Fibroblast of skin of right quadriceps (primary cell): Measurements from ENCODE around the gene GNE.
A peak's percentile ranks its signal among the peaks of the same experiment; 100 is the strongest.
"Not testable (repeated sequence)": the region's sequence is repeated elsewhere in the genome, so short reads cannot be mapped to it uniquely, and the experiment has no call there.

Experiments
- DNase-seq: peaks from one replicate; pipeline ENCODE4 v3.0.0-alpha.2; 2013

GNE gene

GRCh38 chr9:36263683-36264082 is 5.4 kb upstream of the GNE start:
- no peak for DNase-seq

DNA sequence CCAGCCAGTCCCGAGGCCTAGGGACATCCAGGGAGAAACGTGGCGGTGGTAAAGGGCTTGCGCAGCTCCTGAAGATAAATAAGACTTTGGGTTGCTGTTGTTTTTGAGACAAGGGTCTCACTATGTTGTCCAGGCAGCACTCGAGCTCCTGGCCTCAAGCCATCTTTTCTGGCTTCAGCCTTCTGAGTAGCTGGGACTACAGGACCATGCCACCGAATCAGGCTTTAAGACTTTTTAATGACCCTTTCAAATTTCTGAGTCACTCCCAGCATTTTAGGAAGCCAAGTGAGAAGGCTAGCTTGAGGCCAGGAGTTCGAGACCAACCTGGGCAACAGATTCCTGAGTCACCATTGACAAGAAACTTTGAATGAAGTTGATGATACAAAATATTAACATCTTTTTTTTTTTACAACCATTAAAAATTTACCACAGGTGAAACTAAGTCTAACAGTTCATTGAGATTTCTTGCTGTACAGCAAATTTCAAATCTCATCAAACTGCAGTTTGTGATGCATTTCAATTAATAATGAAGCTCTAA is 817 bp upstream of the GNE start:
- peak; percentile 22 for DNase-seq

DNA sequence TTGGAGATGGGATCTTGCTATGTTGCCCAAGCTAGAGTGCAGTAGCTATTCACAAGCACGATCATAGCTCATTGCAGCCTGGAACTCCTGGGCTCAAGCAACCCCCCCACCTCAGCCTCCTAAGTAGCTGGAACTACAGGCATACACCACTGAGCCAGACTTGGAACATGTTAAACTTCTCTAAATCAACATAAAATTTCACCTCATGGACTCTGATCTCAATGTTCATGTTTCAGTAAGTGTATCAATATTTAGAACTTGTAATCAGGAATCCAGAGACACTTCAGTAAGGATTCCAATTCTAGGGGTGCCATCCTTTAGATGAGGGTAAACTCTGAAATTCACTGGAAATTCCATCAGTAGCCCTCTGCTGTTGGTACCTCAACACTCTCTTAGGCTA is 6.8 kb downstream of the GNE start:
- DNase-seq: no peak

DNA sequence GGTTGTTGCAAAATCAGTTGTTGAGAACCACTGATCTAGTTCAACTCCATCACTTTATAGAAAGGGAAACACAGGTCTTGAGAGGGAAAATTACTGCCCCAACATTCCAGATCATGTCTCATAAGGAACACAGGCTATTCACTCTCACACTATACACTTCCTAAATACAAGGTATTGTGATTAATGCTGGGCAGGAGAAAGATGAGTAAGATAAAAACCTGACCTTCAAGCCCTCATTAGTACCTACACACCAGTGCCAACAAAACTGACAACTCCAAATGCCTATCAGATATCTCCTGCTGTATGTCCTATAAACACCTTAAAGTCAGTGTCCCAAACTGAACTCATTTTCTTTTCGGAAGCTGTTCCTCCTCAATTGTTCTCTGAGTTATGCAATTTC is 8.2 kb downstream of the GNE start:
- DNase-seq: no peak

GRCh38 chr9:36249189-36249588 is 9.1 kb downstream of the GNE start:
- DNase-seq: no peak

- peak; percentile 51 for DNase-seq
Observed at GRCh38 chr9:36248061-36248460, 10.2 kb downstream of the GNE start.

- no peak for DNase-seq
Observed at GRCh38 chr9:36247356-36247755, 10.9 kb downstream of the GNE start.

- DNase-seq: peak; percentile 11
Observed at GRCh38 chr9:36245906-36246305, 12.3 kb downstream of the GNE start.

DNA sequence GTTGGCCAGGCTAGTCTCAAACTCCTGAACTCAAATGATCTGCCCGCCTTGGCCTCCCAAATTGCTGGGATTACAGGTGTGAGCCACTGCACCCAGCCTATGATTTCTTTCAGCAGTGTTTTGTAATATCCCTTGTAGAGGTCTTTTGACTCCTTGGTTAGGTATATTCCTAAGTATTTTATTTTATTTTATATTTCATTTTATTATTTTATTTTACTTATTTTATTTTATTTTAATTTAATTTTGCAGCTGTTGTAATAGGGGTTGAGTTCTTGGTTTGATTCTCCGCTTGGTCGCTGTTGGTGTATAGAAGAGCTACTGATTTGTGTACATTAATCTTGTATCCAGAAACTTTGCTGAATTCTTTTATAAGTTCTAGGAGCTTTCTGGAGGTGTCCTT is 18.6 kb downstream of the GNE start:
- not testable (repeated sequence) for DNase-seq

- not testable (repeated sequence) for DNase-seq
Observed at GRCh38 chr9:36239205-36239604, 19.0 kb downstream of the GNE start.

DNA sequence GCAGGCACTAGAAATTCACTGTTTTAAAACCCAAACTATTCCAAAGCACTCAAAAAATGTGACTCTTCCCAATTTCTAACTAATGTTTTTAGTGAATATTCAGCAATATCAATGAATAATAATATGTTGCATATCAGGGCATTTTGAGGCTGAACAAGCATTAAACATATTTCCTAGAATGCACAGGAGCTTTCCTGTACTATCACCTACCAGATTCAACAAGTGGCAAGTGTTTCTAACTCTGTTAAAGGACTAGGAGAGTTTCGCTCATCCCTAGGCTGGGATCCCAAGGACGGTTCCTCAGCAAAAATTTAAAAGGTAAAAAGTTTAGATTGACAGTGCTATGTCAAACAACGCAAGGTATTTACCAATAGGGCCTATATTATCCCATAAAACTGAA is 21.0 kb downstream of the GNE start:
- no peak for DNase-seq

DNA sequence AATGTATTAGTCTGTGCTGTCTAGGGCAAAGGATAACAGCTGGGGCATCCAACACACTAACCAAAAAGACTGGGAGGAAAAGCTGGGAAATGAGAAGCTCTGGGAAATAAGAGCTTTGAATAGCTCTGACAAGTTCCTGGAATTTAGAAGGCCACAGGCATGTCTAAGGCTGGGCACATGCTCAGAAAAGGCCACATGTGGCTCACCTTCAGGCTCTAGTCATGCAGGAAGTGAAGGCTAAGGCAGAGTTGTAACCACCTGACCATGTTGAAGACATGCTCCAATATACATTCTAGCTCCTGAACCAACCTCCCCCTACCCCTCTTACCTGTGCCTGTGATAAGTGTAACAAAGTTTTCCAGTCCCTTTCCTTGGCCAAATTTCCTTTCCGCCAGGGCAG is 35.8 kb downstream of the GNE start:
- DNase-seq: no peak

DNA sequence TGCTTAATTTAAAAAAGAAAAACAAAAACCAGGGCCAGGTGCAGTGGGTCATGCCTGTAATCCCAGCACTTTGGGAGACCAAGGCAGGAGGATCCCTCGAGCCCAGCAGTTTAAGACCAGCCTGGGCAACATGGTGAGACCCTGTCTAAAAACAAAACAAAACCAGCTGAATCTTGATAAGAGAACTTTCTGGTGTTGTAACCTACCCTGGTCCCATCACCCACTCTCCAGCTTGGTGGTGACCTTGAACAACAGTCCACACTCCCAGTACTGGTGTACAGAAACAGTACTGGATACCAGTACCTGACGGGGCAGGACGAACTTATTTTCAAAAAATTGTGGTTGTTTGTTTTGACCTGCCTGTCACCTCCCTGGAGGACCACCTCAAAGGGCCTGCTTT is 36.6 kb downstream of the GNE start:
- no peak for DNase-seq

- DNase-seq: no peak
Observed at GRCh38 chr9:36218411-36218901, 39.8 kb downstream of the GNE start.

- DNase-seq: no peak
Observed at GRCh38 chr9:36218011-36218410, 40.2 kb downstream of the GNE start.

DNA sequence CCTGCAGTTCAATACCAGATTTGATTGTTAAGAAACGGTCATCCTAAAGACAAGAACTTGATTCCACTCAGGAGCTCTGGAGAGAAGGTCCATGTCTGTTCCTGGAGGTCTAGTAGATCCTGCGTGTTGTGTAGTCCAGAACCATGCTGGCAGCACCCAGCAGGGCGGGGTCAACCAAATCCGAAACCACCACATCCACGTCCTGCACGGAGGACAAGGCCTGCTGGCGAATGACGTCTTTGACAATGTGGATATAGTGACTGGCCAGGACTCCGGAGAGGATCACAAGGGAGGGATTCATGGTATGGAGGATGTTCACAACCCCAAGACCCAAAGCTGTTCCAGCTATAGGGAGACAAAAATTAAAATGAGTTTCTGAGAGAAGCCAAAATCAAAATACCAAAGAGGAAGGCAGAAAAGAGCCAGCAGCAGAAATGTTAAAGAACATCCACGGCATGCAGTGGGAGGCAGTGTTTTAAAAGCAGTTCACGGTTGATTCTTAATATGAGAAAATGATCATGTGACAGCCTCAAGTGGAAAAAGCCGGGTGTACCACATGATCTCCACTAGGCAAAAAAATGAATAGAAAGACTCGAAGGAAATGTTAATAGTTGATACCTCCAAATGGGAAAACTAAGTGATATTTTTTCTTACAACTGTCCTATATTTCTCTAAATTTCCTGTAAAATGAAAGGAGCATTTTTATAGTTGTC is 40.8 kb downstream of the GNE start:
- DNase-seq: no peak

DNA sequence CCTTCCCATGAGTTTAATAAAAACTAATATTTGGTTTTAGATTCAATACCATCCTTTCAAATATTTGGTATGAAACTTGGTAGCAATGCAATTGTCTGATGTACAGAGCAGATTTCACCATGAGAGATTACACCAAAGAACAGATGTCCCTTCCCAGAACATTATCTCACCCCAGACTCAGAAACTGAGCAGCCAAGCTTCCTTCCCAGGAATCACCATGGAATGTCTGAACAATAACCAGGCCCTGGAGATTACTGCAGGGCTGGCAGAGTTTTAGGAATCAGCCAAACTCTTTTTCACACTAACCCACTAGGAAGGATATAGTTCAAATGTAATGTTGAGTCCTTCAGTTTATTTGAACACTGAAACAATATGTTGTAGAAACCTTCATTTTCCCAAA is 43.7 kb downstream of the GNE start:
- peak; percentile 23 for DNase-seq

GRCh38 chr9:36213989-36214388 is 44.3 kb downstream of the GNE start:
- DNase-seq: no peak

- no peak for DNase-seq
Observed at GRCh38 chr9:36213387-36213786, 44.9 kb downstream of the GNE start.

- DNase-seq: no peak
Observed at GRCh38 chr9:36211510-36211909, 46.7 kb downstream of the GNE start.

DNA sequence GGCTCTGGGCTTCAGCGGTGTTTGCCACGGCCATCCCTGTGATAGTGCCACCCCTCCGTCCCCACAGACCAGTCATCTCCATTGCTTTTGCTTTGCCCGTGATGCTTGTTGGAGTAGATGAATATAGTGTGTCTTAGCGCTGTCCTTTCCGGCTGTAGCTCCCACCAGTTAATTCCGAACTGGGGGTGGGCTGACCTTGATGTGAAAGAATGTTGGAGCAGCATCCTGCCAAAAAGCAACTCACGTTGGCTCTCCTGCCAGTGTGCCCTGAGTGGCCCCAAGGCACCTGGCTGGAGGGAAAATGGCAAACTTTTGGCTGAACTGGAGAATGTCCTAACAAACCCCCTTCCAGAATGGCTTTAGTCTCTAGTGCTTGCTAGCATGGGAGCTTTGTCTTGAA is 47.5 kb downstream of the GNE start:
- no peak for DNase-seq

- DNase-seq: no peak
Observed at GRCh38 chr9:36208521-36209253, 49.6 kb downstream of the GNE start.

DNA sequence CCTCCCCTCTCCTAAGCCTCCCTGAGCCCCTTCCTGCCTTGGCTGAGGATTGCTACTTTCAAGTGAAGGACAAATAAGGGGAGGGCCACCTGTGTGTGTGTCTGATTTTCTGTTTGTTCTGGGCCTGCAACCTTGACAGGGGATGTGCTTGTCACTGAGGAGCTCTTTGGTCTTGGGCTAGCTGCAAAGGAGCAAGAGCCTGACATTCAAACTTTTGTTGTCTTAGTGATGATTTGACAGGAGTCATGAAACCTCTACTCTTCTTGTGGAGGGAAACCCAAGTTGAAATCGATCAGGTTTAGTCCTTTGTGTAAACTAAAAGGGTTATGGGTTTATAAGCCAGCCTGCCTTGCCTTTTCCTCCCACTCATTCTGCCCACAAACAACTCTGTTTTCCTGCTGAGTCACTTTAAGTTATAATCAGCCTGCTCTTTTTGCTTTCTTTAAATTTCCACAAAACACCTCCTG is 50.7 kb downstream of the GNE start:
- DNase-seq: peak; percentile 17

GRCh38 chr9:36207016-36207415 is 51.2 kb downstream of the GNE start:
- DNase-seq: peak; percentile 47
